ENCODE data around the gene PRSS21. TPM values are rescaled to one million over a fixed set of nuclear protein-coding genes. Genes with fewer than 3 reads are reported as not detected.

PRSS21 gene
- total and polyA plus RNA-seq, 12 donors: 0.20 TPM; not detected in 11

GRCh38 chr16:2835638-2836493 is 18.8 kb downstream of the PRSS21 start:
- TF ChIP-seq CTCF (IDR thresholded peaks at IDR 0.05): no peak
- Histone ChIP-seq H3K36me3 (no peaks in the 10 kb centered on the region), H3K4me1 (peaks cover 0 to 17% (median 0%) of the 10 kb centered on the region in 9 donors), H3K4me3 (no peak overlapping the region), H3K27me3 (peaks cover 0 to 31% (median 5%) of the 10 kb centered on the region in 7 donors), H3K9me3 (no peaks in the 10 kb centered on the region), H3K27ac (peak overlapping the region in 2 of 10 donors; percentile 62 to 65)
- DNase-seq (peak in 1 of 2 donors; percentile 19), ATAC-seq (peak in 5 of 8 donors; percentile 6 to 68 (median 26))
- intact Hi-C loops (cut with DNase I): loop anchor here in 1 of 10 donors (10.0 kb wide), 1 partner anchor 89 kb away; no protein-coding TSS in a partner anchor
- 35 to 42% methylated on average over 22 of the region's 22 CpGs for WGBS, 2 donors

- intact Hi-C loops (cut with DNase I): loop anchor here in 1 of 10 donors (10.0 kb wide), 1 partner anchor 88 kb away; no protein-coding TSS in a partner anchor
- DNase-seq (no peak), ATAC-seq (no peak)
- peaks cover 2 to 26% (median 6%) of the 10 kb centered on the region in 9 donors for H3K4me1 ChIP-seq
- H3K27ac ChIP-seq: no peak overlapping the region
- no peak overlapping the region for H3K4me3 ChIP-seq
- no peaks in the 10 kb centered on the region for H3K36me3 ChIP-seq
- no peaks in the 10 kb centered on the region for H3K9me3 ChIP-seq
- no peak for TF ChIP-seq CTCF (IDR thresholded peaks at IDR 0.05)
- WGBS, 2 donors: 70 to 73% methylated on average over 13 of the region's 13 CpGs
- H3K27me3 ChIP-seq: peaks cover 0 to 24% (median 0%) of the 10 kb centered on the region in 7 donors
Measured at GRCh38 chr16:2836646-2837508, 19.8 kb downstream of the PRSS21 start.

GRCh38 chr16:2838928-2839327 is 21.9 kb downstream of the PRSS21 start:
- WGBS, 2 donors: 5 to 6% methylated on average over 12 of the region's 12 CpGs
- H3K27me3 ChIP-seq: peaks cover 0 to 13% (median 0%) of the 10 kb centered on the region in 7 donors
- peaks cover 7 to 35% (median 14%) of the 10 kb centered on the region in 9 donors for H3K4me1 ChIP-seq
- ATAC-seq (peak in 7 of 8 donors; percentile 74 to 87 (median 79)), DNase-seq (peak; percentile 44 to 56)
- no peaks in the 10 kb centered on the region for H3K36me3 ChIP-seq
- no peak overlapping the region for H3K4me3 ChIP-seq
- peak; percentile 22 to 89 (median 75) for TF ChIP-seq CTCF (IDR thresholded peaks at IDR 0.05)
- H3K9me3 ChIP-seq: no peaks in the 10 kb centered on the region
- intact Hi-C loops (cut with DNase I): loop anchor here in 4 of 10 donors (1.0 to 10.0 kb wide), 3 partner anchors 29 to 86 kb away; no protein-coding TSS in a partner anchor
- no peak overlapping the region for H3K27ac ChIP-seq
